ENCODE results near the gene TBX6.

GRCh38 chr16:30054451-30054850 is 37.3 kb downstream of the TBX6 start:
- TF ChIP-seq CTCF (IDR thresholded peaks at IDR 0.05) (no peak), ZFX (IDR thresholded peaks at IDR 0.05; ENCODE audit: borderline replicate concordance) (no peak)

Measured in 22Rv1 (cell line).